HepG2 (cell line): ENCODE data around the gene RAET1E. TPM values are rescaled to one million over a fixed set of nuclear protein-coding genes. Genes with fewer than 3 reads are reported as not detected.
A peak's percentile ranks its signal among the peaks of the same experiment; 100 is the strongest.

Source experiments
- ATAC-seq: fragments of 200-7000 bp; cut with Tn5 transposase; 3 replicates; pipeline ENCODE4 v1.9.1; 2020; ENCODE audit warnings: mild to moderate bottlenecking, moderate library complexity
- BruUV-seq: library from RNA; stranded (reverse); fragments of 400-500 nt; replicated peaks from 2 replicates; lab custom pipeline; 2021; lab: Mats Ljungman, UMichigan
- CTCF ChIA-PET: fragments of 300-600 bp; formaldehyde crosslinking; extraction: SDS; loops from one replicate; lab custom pipeline; 2021; ENCODE audit warnings: low total read pairs, inconsistent platforms, low intra/inter-chr PET ratio; lab: Yijun Ruan, JAX
- POLR2A ChIA-PET: fragments of 350-600 bp; sonication (Branson Sonifier 250); formaldehyde crosslinking; loops from one replicate; lab custom pipeline; 2020; ENCODE audit warnings: antibody characterized with exemption, inconsistent platforms; lab: Yijun Ruan, JAX
- DNase-seq: peaks from one replicate; pipeline ENCODE4 v3.0.0-alpha.2; 2015; ENCODE audit warnings: low spot score
- FAIRE-seq: peaks from 3 replicates; lab custom pipeline; 2011; peaks lifted over from hg19 to GRCh38; lab: Jason Lieb, UNC
- H2AFZ ChIP-seq: one replicate; pipeline ENCODE4 v1.6.1; 2011; ENCODE audit warnings: low read length, inconsistent platforms
- H3K27ac ChIP-seq: fragments of 300-600 bp; 3 replicates; pipeline ENCODE4 v1.8.0; 2011; ENCODE audit warnings: mixed run types, mild to moderate bottlenecking, mixed read lengths, low read length, inconsistent platforms; ENCODE audit not compliant: insufficient read depth; ENCODE audit errors: extremely low read length
- H3K27me3 ChIP-seq, 2 experiments: fragments of 200-600 bp in 1 of 2; 2 replicates in 1 of 2; 3 replicates in 1 of 2; pipeline versions ENCODE4 v1.6.0 to v1.8.0; 2011; ENCODE audit warnings: low read length in 2 of 2, mild to moderate bottlenecking in 2 of 2, moderate library complexity in 2 of 2, inconsistent platforms in 1 of 2; ENCODE audit not compliant: insufficient read depth in 2 of 2, control insufficient read depth in 1 of 2
- H3K36me3 ChIP-seq, 2 experiments: fragments of 200-600 bp in 1 of 2; replicated peaks in 1 of 2; 2 replicates in 1 of 2; 3 replicates in 1 of 2; pipeline versions ENCODE4 v1.5.1 to v1.8.0; 2011; ENCODE audit warnings: low read length in 2 of 2, inconsistent platforms in 1 of 2; ENCODE audit not compliant: insufficient read depth in 2 of 2, control insufficient read depth in 1 of 2
- H3K4me1 ChIP-seq: 2 replicates; pipeline ENCODE4 v1.5.1; 2012; ENCODE audit warnings: low read length, inconsistent platforms; ENCODE audit not compliant: insufficient read depth
- H3K4me2 ChIP-seq: 2 replicates; pipeline ENCODE4 v1.6.0; 2011; ENCODE audit warnings: low read depth, low read length, inconsistent platforms
- H3K4me3 ChIP-seq, 3 experiments: fragments of 200-600 bp in 1 of 3; sonication (generic), shearing (Covaris generic) in 1 of 3; replicated peaks in 1 of 3; 2 replicates each; pipeline ENCODE4 v1.5.1; 2011 to 2016; ENCODE audit warnings: low read length in 3 of 3, inconsistent platforms in 2 of 3, low read depth in 2 of 3, mild to moderate bottlenecking in 2 of 3, control low read depth in 1 of 3, mixed read lengths in 1 of 3; ENCODE audit not compliant: insufficient read depth in 1 of 3
- H3K79me2 ChIP-seq: one replicate; pipeline ENCODE4 v1.6.1; 2011; ENCODE audit warnings: low read length, inconsistent platforms; ENCODE audit not compliant: insufficient read depth
- H3K9ac ChIP-seq: 2 replicates; pipeline ENCODE4 v1.6.0; 2011; ENCODE audit warnings: mild to moderate bottlenecking, low read depth, low read length, inconsistent platforms; ENCODE audit not compliant: insufficient read depth
- H3K9me3 ChIP-seq: 2 replicates; pipeline ENCODE4 v1.5.1; 2012; ENCODE audit warnings: mild to moderate bottlenecking, low read length
- H4K20me1 ChIP-seq: 2 replicates; pipeline ENCODE4 v1.6.0; 2011; ENCODE audit warnings: inconsistent platforms, mild to moderate bottlenecking, low read length, moderate library complexity; ENCODE audit not compliant: insufficient read depth
- ATF3 ChIP-seq: sonication (generic); formaldehyde crosslinking; IDR thresholded peaks from 2 replicates; pipeline ENCODE4 v1.4.0; 2020; ENCODE audit warnings: missing genetic modification reagents
- CREB3 ChIP-seq: sonication (generic); formaldehyde crosslinking; IDR thresholded peaks from 2 replicates; pipeline ENCODE4 v1.5.0; 2020; ENCODE audit warnings: missing genetic modification reagents
- ETS1 ChIP-seq: sonication (generic); formaldehyde crosslinking; IDR thresholded peaks from 2 replicates; pipeline ENCODE4 v1.4.0; 2020; ENCODE audit warnings: missing genetic modification reagents
- JUN ChIP-seq: sonication (generic); formaldehyde crosslinking; IDR thresholded peaks from 2 replicates; pipeline ENCODE4 v1.4.0; 2020; ENCODE audit warnings: mild to moderate bottlenecking, missing genetic modification reagents
- KDM5B ChIP-seq: sonication (generic); formaldehyde crosslinking; IDR thresholded peaks from 2 replicates; pipeline ENCODE4 v1.4.0; 2020; ENCODE audit warnings: missing genetic modification reagents, mild to moderate bottlenecking, borderline replicate concordance
- MXI1 ChIP-seq: IDR thresholded peaks from 3 replicates; pipeline ENCODE4 v1.6.1; 2012; ENCODE audit warnings: low read depth, low read length, inconsistent platforms, borderline replicate concordance
- PHF8 ChIP-seq: sonication (generic); formaldehyde crosslinking; IDR thresholded peaks from 2 replicates; pipeline ENCODE4 v1.5.0; 2020; ENCODE audit warnings: missing genetic modification reagents
- PITX1 ChIP-seq: sonication (generic); formaldehyde crosslinking; IDR thresholded peaks from 2 replicates; pipeline ENCODE4 v1.5.1; 2020; ENCODE audit warnings: mild to moderate bottlenecking, missing genetic modification reagents
- RAD51 ChIP-seq: fragments of 450-650 bp; IDR thresholded peaks from 2 replicates; pipeline ENCODE4 v1.6.1; 2016; ENCODE audit warnings: borderline replicate concordance
- ZMAT3 ChIP-seq: sonication (generic); formaldehyde crosslinking; conservative IDR thresholded peaks from 2 replicates; pipeline ENCODE4 v1.7.0; 2021; ENCODE audit warnings: missing genetic modification reagents
- ZNF274 ChIP-seq: sonication (generic); formaldehyde crosslinking; IDR thresholded peaks from 2 replicates; pipeline ENCODE4 v1.5.1; 2020; ENCODE audit warnings: mild to moderate bottlenecking, missing genetic modification reagents
- ZNF275 ChIP-seq: sonication (generic); formaldehyde crosslinking; IDR thresholded peaks from 2 replicates; pipeline ENCODE4 v1.8.0; 2022; ENCODE audit warnings: missing genetic modification reagents, mild to moderate bottlenecking, inconsistent platforms, borderline replicate concordance
- ZNF292 ChIP-seq: sonication (generic); formaldehyde crosslinking; IDR thresholded peaks from 2 replicates; pipeline ENCODE4 v1.8.1; 2022; ENCODE audit warnings: mild to moderate bottlenecking, low read depth, missing genetic modification reagents, borderline replicate concordance
- ZNF552 ChIP-seq: sonication (generic); formaldehyde crosslinking; IDR thresholded peaks from 2 replicates; pipeline ENCODE4 v1.9.0; 2022; ENCODE audit warnings: missing genetic modification reagents, mild to moderate bottlenecking, borderline replicate concordance
- ZNF660 ChIP-seq: sonication (generic); formaldehyde crosslinking; IDR thresholded peaks from 2 replicates; pipeline ENCODE4 v1.5.1; 2020; ENCODE audit warnings: mild to moderate bottlenecking, low read depth, missing genetic modification reagents, borderline replicate concordance
- WGBS: methylation state at CpG from one replicate; pipeline ENCODE4 v1.1.6; 2017; ENCODE audit warnings: low lambda C conversion rate; 5-methylcytosine and 5-hydroxymethylcytosine counted together
- in situ Hi-C: cut with HindIII; loops from 2 replicates; pipeline ENCODE4 v1.10.0; 2017; ENCODE audit warnings: low pct_unique_long_range_greater_than_20kb; ENCODE audit not compliant: extremely low pct_ligation_motif_present
- intact Hi-C: fragments of 100-400 bp; cut with micrococcal nuclease; formaldehyde crosslinking; loops from one replicate; pipeline ENCODE4 v1.10.0; 2022; ENCODE audit not compliant: unreplicated experiment
- polyA plus RNA-seq, 8 experiments: library from polyadenylated mRNA; depleted of rRNA in 3 of 8; stranded (reverse) in 7 of 8; unstranded in 1 of 8; fragments of >200 nt; fragmentation: Illumina TruSeq in 4 of 8; extraction: Trizol in 4 of 8; gene quantifications; 2 replicates each; pipeline versions ENCODE4 v1.2.1 to v1.2.3, GENCODE V29; 2011 to 2016; ENCODE audit warnings: low read depth in 4 of 8, missing spikeins in 1 of 8, mixed read lengths in 1 of 8; ENCODE audit not compliant: insufficient read depth in 1 of 8
- total RNA-seq, 5 experiments: library from RNA; depleted of rRNA; stranded (reverse); fragments of >200 nt; fragmentation: Illumina TruSeq; extraction: Trizol; gene quantifications; 2 replicates each; pipeline ENCODE4 v1.2.3, GENCODE V29; 2016; ENCODE audit warnings: low read depth in 1 of 5

The RAET1E gene
- total and polyA plus RNA-seq, 2 of the 13 experiments (the other 11 are each of a cell fraction or from before 2014, with no cell fraction given): not detected

- no peak for TF ChIP-seq PITX1
- peak; percentile 74; the same call in 1 of the 2 replicates for TF ChIP-seq ZMAT3 (CRISPR knock-in tag)
- 0 out of 2 replicates have a peak, but pooled peaks have one; percentile 14 for TF ChIP-seq ZNF275
- TF ChIP-seq ZNF552 (CRISPR knock-in tag): 0 out of 2 replicates have a peak, but pooled peaks have one; percentile 51
- no peak for TF ChIP-seq MXI1
- TF ChIP-seq ZNF292: 0 out of 2 replicates have a peak, but pooled peaks have one; percentile 12
- TF ChIP-seq, all 625 proteins: peak for 37
Measured at GRCh38 chr6:149864578-149865535, 33.1 kb downstream of the RAET1E start (continued).

- peak; percentile 73 for ATAC-seq
- ChIA-PET POLR2A (interaction anchor here (1.7 to 7.4 kb wide), 2 partner anchors 17 to 33 kb away, joined by 7 to 56 read pairs; no protein-coding TSS in a partner anchor), CTCF (interaction anchor here (2.4 to 4.0 kb wide), 2 partner anchors 24 to 29 kb away, joined by 28 to 37 read pairs; no protein-coding TSS in a partner anchor)
- Histone ChIP-seq H3K4me2 (peak within 1 kb of the TSS; percentile 88), H3K9ac (peak within 1 kb of the TSS; percentile 80), H2AFZ (peak within 1 kb of the TSS; percentile 77), H3K36me3 (no peaks in the 10 kb centered on the region), H3K9me3 (no peaks in the 10 kb centered on the region), H3K79me2 (peaks cover 23% of the 10 kb centered on the region), H3K27me3 (no peaks in the 10 kb centered on the region; a peak in 1 of 5 replicates), H3K4me3 (peak within 1 kb of the TSS; percentile 66 to 93 (median 83)), H3K4me1 (peaks cover 63% of the 10 kb centered on the region), H3K27ac (peak within 1 kb of the TSS; percentile 87), H4K20me1 (peaks cover 13% of the 10 kb centered on the region; the same call in 1 of the 2 replicates)
- in situ Hi-C loops (no loop called here), intact Hi-C loops (loop anchor here (2.0 to 5.0 kb wide), 2 partner anchors 63 to 117 kb away; partner anchors contain the start of genes NUP43 and PCMT1)
- BruUV-seq: no TSS peak
- no peak for FAIRE-seq
- peak; percentile 82 for DNase-seq
- WGBS: under 1% methylated on average over 43 of the region's 110 CpGs
- TF ChIP-seq JUN (CRISPR knock-in tag): no peak
- no peak; the same call in 1 of the 2 replicates for TF ChIP-seq ATF3 (CRISPR knock-in tag)
- peak; percentile 54; the same call in 1 of the 2 replicates for TF ChIP-seq CREB3 (CRISPR knock-in tag)
- TF ChIP-seq ZNF274 (CRISPR knock-in tag): peak; percentile 81
- TF ChIP-seq ETS1 (CRISPR knock-in tag): peak; percentile 41; the same call in 1 of the 2 replicates
- TF ChIP-seq PHF8 (CRISPR knock-in tag): peak; percentile 80
- no peak for TF ChIP-seq ZNF660
- TF ChIP-seq KDM5B (CRISPR knock-in tag): peak; percentile 74
- no peak for TF ChIP-seq RAD51
Measured at GRCh38 chr6:149863698-149864577, 34.0 kb downstream of the RAET1E start, which contains the start of gene LRP11. TSS of gene LRP11 (minus strand) at chr6:149864359. CDS start at chr6:149864020, 339 bp downstream.
